ENCODE data around the gene MBNL1.

MBNL1 gene

GRCh38 chr3:152227027-152227426 lies 41.7 kb upstream of the MBNL1 start:
- H3K4me3 ChIP-seq (ENCODE audit: control insufficient read depth, low read depth, low read length) = no peak overlapping the region
- TF ChIP-seq, protein P1, sequence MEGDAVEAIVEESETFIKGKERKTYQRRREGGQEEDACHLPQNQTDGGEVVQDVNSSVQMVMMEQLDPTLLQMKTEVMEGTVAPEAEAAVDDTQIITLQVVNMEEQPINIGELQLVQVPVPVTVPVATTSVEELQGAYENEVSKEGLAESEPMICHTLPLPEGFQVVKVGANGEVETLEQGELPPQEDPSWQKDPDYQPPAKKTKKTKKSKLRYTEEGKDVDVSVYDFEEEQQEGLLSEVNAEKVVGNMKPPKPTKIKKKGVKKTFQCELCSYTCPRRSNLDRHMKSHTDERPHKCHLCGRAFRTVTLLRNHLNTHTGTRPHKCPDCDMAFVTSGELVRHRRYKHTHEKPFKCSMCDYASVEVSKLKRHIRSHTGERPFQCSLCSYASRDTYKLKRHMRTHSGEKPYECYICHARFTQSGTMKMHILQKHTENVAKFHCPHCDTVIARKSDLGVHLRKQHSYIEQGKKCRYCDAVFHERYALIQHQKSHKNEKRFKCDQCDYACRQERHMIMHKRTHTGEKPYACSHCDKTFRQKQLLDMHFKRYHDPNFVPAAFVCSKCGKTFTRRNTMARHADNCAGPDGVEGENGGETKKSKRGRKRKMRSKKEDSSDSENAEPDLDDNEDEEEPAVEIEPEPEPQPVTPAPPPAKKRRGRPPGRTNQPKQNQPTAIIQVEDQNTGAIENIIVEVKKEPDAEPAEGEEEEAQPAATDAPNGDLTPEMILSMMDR (conservative IDR thresholded peaks at IDR 0.05; ENCODE audit: control insufficient read depth, insufficient read depth, low read depth, low read length) = no peak
- no peak for DNase-seq (ENCODE audit: low read depth)

GRCh38 chr3:152229692-152230091 lies 39.0 kb upstream of the MBNL1 start:
- no peak overlapping the region for H3K4me3 ChIP-seq (ENCODE audit: control insufficient read depth, low read depth, low read length)
- no peak for DNase-seq (ENCODE audit: low read depth)
- TF ChIP-seq, protein P1 (conservative IDR thresholded peaks at IDR 0.05; ENCODE audit: control insufficient read depth, insufficient read depth, low read depth, low read length) = no peak

- DNase-seq (ENCODE audit: low read depth) = no peak
These were observed 38.4 kb upstream of the MBNL1 start for GRCh38 chr3:152230370-152230769.

GRCh38 chr3:152232001-152232400 lies 36.7 kb upstream of the MBNL1 start:
- H3K4me3 ChIP-seq (ENCODE audit: control insufficient read depth, low read depth, low read length) = no peak overlapping the region
- no peak for DNase-seq (ENCODE audit: low read depth)
- TF ChIP-seq, protein P1 (conservative IDR thresholded peaks at IDR 0.05; ENCODE audit: control insufficient read depth, insufficient read depth, low read depth, low read length) = no peak

More at GRCh38 chr3:152230370-152230769, 38.4 kb upstream of the MBNL1 start:
- TF ChIP-seq, protein P1 (conservative IDR thresholded peaks at IDR 0.05; ENCODE audit: control insufficient read depth, insufficient read depth, low read depth, low read length) = no peak
- H3K4me3 ChIP-seq (ENCODE audit: control insufficient read depth, low read depth, low read length) = no peak overlapping the region

- H3K4me3 ChIP-seq (ENCODE audit: control insufficient read depth, low read depth, low read length) = no peak overlapping the region
- TF ChIP-seq, protein P1 (conservative IDR thresholded peaks at IDR 0.05; ENCODE audit: control insufficient read depth, insufficient read depth, low read depth, low read length) = no peak
- no peak for DNase-seq (ENCODE audit: low read depth)
These were observed 36.0 kb upstream of the MBNL1 start for GRCh38 chr3:152232679-152233078.

- H3K4me3 ChIP-seq (ENCODE audit: control insufficient read depth, low read depth, low read length) = no peak overlapping the region
- TF ChIP-seq, protein P1 (conservative IDR thresholded peaks at IDR 0.05; ENCODE audit: control insufficient read depth, insufficient read depth, low read depth, low read length) = no peak
- DNase-seq (ENCODE audit: low read depth) = no peak
These were observed 33.9 kb upstream of the MBNL1 start for GRCh38 chr3:152234657-152235375.
